ENCODE results near the gene TBC1D1.

DNA sequence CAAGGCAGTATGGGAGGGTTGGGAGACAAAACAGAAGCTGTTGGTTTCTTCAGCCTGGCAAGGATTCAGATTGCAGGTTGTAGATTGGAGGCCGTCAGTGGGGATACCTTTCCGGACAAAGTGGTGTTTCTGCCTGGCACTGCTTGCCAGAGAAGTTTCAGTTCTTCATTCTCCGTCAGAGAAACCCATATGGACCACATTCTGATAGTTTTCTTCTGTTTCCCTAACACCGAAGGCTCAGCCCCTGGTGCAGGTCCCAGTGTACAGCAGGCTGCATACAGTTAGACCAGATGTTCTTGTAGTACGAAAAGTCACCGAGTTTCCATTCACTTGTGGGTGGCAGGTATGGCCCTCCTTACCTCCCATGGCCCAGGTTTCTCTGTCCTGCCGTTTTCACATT, 176.6 kb downstream of the TBC1D1 start:
- TF ChIP-seq CTCF (IDR thresholded peaks at IDR 0.05; ENCODE audit: low read depth, low read length, poor library complexity, severe bottlenecking) (no peak), EZH2phosphoT487 (IDR thresholded peaks at IDR 0.05; ENCODE audit: borderline replicate concordance, low read length) (no peak)

All from DOHH2 (cell line).